Pancreas (tissue), 10 donors: Measurements from ENCODE around the gene EWSR1. TPM values are rescaled to one million over a fixed set of nuclear protein-coding genes. Genes with fewer than 3 reads are reported as not detected.
"Not testable (repeated sequence)": the region's sequence is repeated elsewhere in the genome, so short reads cannot be mapped to it uniquely, and the experiment has no call there.

Experiments
- ATAC-seq, 4 donors: fragments of 200-7000 bp; cut with Tn5 transposase; one replicate each; pipeline versions ENCODE4 v1.8.0 to v1.9.1; 2020; ENCODE audit warnings: mild to moderate bottlenecking in 4 of 4, moderate library complexity in 4 of 4
- DNase-seq, 6 donors: peaks; one replicate each; pipeline ENCODE4 v3.0.0-alpha.2; 2020
- FAIRE-seq: peaks from 2 replicates; lab custom pipeline; 2012; peaks lifted over from hg19 to GRCh38; lab: Jason Lieb, UNC
- H3K27ac ChIP-seq, 4 donors: fragments of 200-600 bp; sonication (generic); 1 replicate in 3 of 4; 2 replicates in 1 of 4; pipeline versions ENCODE4 v1.5.0 to v1.8.0; 2020
- H3K27me3 ChIP-seq, 4 donors: fragments of 200-600 bp; one replicate each; pipeline ENCODE4 v1.8.0; 2021
- H3K36me3 ChIP-seq, 3 donors: fragments of 200-600 bp; sonication (generic) in 1 of 3; one replicate each; pipeline versions ENCODE4 v1.5.0 to v1.8.0; 2020 to 2021
- H3K4me1 ChIP-seq, 3 donors: fragments of 200-600 bp; one replicate each; pipeline ENCODE4 v1.8.0; 2021
- H3K4me3 ChIP-seq, 4 donors: fragments of 200-600 bp; sonication (generic) in 2 of 4; one replicate each; pipeline versions ENCODE4 v1.5.0 to v1.8.0; 2020 to 2021
- H3K9me3 ChIP-seq, 4 donors: fragments of 200-600 bp; one replicate each; pipeline ENCODE4 v1.8.0; 2021
- WGBS, 2 donors: extraction: QIAGEN DNeasy Blood & Tissue Kit; methylation state at CpG; one replicate each; pipeline ENCODE4 v1.1.7; 2013; 5-methylcytosine and 5-hydroxymethylcytosine counted together
- intact Hi-C, 3 donors: fragments of 100-400 bp; cut with DNase I; formaldehyde crosslinking; loops; one replicate each; pipeline versions ENCODE4 v1.11.1 to v1.14.2; 2022
- polyA plus RNA-seq, 2 donors: library from polyadenylated mRNA; stranded (reverse); fragments of 200-250 nt; gene quantifications; one replicate each; pipeline ENCODE4 v1.2.3, GENCODE V29; 2013
- total RNA-seq, 6 donors: library from RNA; stranded (reverse); fragmentation: NEBNext Ultra II Directional in 4 of 6; extraction: Animal tissue kit (Norgen Biotek cat#: 25700) in 4 of 6; gene quantifications; one replicate each; pipeline versions ENCODE4 v1.2.1 to v1.2.4, GENCODE V29; 2021 to 2023
- TF ChIP-seq, protein P1 (sequence below), 4 donors: fragments of 200-600 bp; sonication (generic) in 3 of 4; IDR thresholded peaks; one replicate each; pipeline versions ENCODE4 v1.5.0 to v1.8.0; 2021; ENCODE audit warnings: antibody characterized with exemption in 4 of 4
- donor health status: healthy with polysubstance abuse.
- donor health status: DM: no; HTN: no; CAD: no; lungs with moderate emphysema.
- donor health status: DM: no; HTN: no; CAD: no.
- donor health status: control.
- donor health status: control.
- donor health status: Bipolar disorder and iron deficiency.
- donor health status: DM: yes; HTN: yes; CAD: no.
- donor health status: DM: no; HTN: no; CAD: no.
- donor health status: DM: no; HTN: no; CAD: no.
- donor health status: DM: yes; HTN: yes; CAD: no.

Gene EWSR1
- total and polyA plus RNA-seq, 8 donors, result 49.2 to 257 (median 101) TPM

DNA sequence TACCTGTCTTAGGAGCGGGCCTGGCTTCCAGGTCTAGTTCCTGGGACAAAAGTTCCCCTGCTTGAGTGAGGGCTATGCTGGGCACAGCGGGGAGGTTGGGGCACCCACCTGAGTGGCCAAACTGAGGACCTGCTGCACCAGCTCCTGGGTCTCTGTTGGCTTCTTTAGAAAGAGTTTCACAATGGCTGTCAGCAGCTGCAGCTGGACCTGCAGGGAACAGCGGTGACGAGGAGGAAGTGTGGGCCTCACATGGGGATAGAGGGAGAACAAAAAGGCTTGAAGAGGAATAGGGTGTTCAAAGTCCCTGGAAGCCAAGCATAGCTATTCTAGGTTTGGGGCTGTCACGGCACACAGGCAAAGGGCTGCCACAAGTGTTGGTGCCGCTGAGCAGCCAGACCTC lies 74.1 kb downstream of the EWSR1 start:
- H3K4me3 ChIP-seq, result no peak overlapping the region
- peaks cover 29 to 31% (median 31%) of the 10 kb centered on the region in 3 donors for H3K4me1 ChIP-seq
- 59 to 62% methylated on average over 6 of the region's 6 CpGs for WGBS, 2 donors
- H3K36me3 ChIP-seq, result peaks cover 8 to 44% (median 9%) of the 10 kb centered on the region in 3 donors
- TF ChIP-seq, protein P1, sequence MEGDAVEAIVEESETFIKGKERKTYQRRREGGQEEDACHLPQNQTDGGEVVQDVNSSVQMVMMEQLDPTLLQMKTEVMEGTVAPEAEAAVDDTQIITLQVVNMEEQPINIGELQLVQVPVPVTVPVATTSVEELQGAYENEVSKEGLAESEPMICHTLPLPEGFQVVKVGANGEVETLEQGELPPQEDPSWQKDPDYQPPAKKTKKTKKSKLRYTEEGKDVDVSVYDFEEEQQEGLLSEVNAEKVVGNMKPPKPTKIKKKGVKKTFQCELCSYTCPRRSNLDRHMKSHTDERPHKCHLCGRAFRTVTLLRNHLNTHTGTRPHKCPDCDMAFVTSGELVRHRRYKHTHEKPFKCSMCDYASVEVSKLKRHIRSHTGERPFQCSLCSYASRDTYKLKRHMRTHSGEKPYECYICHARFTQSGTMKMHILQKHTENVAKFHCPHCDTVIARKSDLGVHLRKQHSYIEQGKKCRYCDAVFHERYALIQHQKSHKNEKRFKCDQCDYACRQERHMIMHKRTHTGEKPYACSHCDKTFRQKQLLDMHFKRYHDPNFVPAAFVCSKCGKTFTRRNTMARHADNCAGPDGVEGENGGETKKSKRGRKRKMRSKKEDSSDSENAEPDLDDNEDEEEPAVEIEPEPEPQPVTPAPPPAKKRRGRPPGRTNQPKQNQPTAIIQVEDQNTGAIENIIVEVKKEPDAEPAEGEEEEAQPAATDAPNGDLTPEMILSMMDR (IDR thresholded peaks at IDR 0.05), result no peak
- DNase-seq (no peak), FAIRE-seq (no peak), ATAC-seq (peak; percentile 6 to 20 (median 12))
- peak overlapping the region; percentile 63 to 71 (median 68) for H3K27ac ChIP-seq
- no peaks in the 10 kb centered on the region for H3K9me3 ChIP-seq
- intact Hi-C loops, result no loop called here
- H3K27me3 ChIP-seq, result no peaks in the 10 kb centered on the region

DNA sequence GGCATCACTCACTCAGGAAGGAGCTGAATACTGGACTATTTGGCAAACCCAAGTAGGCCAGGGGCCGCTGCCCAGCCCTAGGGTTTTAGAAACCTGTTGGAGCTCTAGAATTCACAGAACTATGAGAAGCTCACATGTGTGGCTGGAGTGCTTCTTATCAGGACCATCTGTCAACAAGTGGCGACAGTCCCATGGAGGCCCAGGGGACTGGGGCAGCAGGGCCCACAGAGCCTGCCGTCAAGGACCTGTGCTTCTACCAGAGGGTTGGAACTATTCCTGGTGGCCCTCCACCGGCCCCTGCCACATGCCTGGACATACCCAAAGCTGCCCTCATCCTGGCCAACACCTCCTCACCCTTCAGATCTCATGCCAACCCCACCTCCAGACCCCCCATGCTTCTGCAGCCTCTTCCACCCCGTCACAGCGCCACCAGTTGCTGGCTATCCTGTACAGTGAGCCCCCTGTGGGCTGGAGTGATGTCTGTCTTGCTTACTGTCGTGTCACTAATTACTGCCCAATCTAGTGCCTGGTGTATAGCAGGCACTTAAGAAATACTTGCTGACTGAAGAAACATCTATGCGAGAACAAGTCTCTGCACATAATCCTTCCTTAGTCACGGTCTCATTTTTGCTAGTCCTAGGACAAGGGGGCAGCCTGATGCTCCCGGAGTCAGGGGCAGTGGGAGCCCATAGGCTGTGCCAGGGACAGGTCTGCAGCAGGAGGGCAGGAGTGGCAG lies 74.7 kb downstream of the EWSR1 start:
- Histone ChIP-seq H3K27me3 (no peaks in the 10 kb centered on the region), H3K36me3 (peaks cover 7 to 43% (median 9%) of the 10 kb centered on the region in 3 donors), H3K4me1 (peaks cover 29 to 31% (median 31%) of the 10 kb centered on the region in 3 donors), H3K4me3 (no peak overlapping the region), H3K27ac (peak overlapping the region; percentile 63 to 71 (median 68)), H3K9me3 (no peaks in the 10 kb centered on the region)
- FAIRE-seq (no peak), ATAC-seq (peak; percentile 65 to 80 (median 76)), DNase-seq (peak in 5 of 6 donors; percentile 67 to 86 (median 74))
- intact Hi-C loops, result no loop called here
- 41 to 44% methylated on average over 10 of the region's 10 CpGs for WGBS, 2 donors
- TF ChIP-seq, protein P1 (IDR thresholded peaks at IDR 0.05), result no peak

DNA sequence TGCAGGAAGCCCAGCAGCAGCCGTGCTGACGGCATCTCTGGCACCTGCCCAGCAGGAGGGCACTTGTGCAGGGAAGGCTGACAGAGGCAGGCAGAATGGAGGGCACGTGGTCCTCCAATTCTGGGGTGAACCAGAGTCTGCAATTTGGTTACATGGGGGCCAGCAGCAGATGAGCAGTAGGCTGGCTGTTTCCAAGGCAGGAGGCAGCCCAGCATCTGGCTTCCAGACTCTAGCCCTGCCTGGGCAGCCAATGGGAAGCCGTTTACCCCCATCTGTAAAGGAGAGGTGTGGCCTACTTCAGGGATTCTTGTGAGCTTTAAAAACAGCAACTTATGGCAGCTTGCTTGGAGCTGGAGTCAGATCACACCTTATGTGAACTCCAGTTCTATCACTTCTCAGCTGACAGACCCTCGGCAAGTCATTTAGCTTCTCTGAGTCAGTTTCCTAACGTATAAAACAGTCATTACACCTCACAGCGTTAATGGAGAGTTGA lies 75.3 kb downstream of the EWSR1 start:
- Histone ChIP-seq H3K27ac (peak overlapping the region; percentile 63 to 71 (median 68)), H3K4me3 (no peak overlapping the region), H3K9me3 (no peaks in the 10 kb centered on the region), H3K36me3 (peaks cover 3 to 43% (median 9%) of the 10 kb centered on the region in 3 donors), H3K27me3 (no peaks in the 10 kb centered on the region), H3K4me1 (peaks cover 29 to 31% (median 31%) of the 10 kb centered on the region in 3 donors)
- ATAC-seq (peak; percentile 82 to 85 (median 84)), DNase-seq (peak; percentile 78 to 94 (median 88)), FAIRE-seq (no peak)
- 54 to 57% methylated on average over 7 of the region's 7 CpGs for WGBS, 2 donors
- intact Hi-C loops, result no loop called here
- TF ChIP-seq, protein P1 (IDR thresholded peaks at IDR 0.05), result no peak

DNA sequence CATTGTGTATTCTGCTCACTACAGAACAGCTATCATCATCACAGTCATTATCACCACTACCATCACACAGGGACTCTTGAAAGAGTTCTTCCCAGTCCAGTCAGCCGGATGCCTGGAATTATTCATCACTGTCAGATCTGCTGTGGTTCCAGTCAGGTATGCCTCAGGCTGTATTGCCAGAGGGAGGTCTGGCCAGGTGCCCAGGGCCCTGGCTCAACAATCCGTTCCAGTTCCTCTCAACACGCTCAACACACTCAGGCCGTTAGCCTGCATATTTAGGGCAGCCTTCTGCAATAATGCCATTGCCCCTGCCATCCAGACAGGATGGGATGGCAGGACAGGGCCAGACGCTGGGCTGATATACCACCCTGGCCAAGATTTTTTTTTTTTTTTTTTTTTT lies 76.1 kb downstream of the EWSR1 start:
- FAIRE-seq, result no peak
- WGBS, 2 donors, result 11 to 15% methylated on average over 5 of the region's 5 CpGs
- H3K27me3 ChIP-seq, result no peaks in the 10 kb centered on the region
- intact Hi-C loops, result no loop called here
- TF ChIP-seq, protein P1 (IDR thresholded peaks at IDR 0.05), result no peak
- DNase-seq, result peak; percentile 79 to 94 (median 87)
- peak overlapping the region in 2 of 4 donors; percentile 63 to 70 for H3K27ac ChIP-seq
- ATAC-seq, result peak; percentile 70 to 86 (median 79)
- H3K4me1 ChIP-seq, result peaks cover 29 to 31% (median 31%) of the 10 kb centered on the region in 3 donors
- peaks cover 0 to 43% (median 9%) of the 10 kb centered on the region in 3 donors for H3K36me3 ChIP-seq
- no peaks in the 10 kb centered on the region for H3K9me3 ChIP-seq
- no peak overlapping the region for H3K4me3 ChIP-seq

DNA sequence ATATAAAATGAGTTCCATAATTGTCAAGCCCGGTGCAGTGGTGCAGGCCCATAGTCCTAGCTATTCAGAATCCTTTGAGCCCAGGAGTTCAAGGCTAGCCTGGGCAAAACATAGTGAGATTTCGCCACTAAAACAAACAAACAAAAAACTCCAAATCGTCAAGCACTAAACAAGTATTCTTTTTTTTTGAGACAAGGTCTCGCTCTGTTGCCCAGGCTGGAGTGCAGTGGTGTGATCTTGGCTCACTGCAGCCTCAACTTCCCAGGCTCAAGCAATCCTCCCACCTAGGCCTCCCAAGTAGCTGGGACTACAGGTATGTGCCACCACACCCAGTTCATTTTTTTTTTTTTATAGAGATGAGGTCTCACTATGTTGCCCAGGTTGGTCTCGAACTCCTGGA lies 76.8 kb downstream of the EWSR1 start:
- 78 to 79% methylated on average over 5 of the region's 5 CpGs for WGBS, 2 donors
- FAIRE-seq, DNase-seq, intact Hi-C loops, H3K27me3 ChIP-seq, ATAC-seq, H3K4me3 ChIP-seq, H3K9me3 ChIP-seq: not testable (repeated sequence)
- Histone ChIP-seq H3K36me3 (peaks cover 0 to 47% (median 9%) of the 10 kb centered on the region in 3 donors), H3K4me1 (peaks cover 29 to 31% (median 31%) of the 10 kb centered on the region in 3 donors), H3K27ac (peak overlapping the region in 1 of 4 donors; percentile 70)
